ENCODE data around the gene NUDT1. TPM values are rescaled to one million over a fixed set of nuclear protein-coding genes. Genes with fewer than 3 reads are reported as not detected.

The NUDT1 gene
- total RNA-seq, 1 experiment from 2014 or later = 47.4 TPM

DNA sequence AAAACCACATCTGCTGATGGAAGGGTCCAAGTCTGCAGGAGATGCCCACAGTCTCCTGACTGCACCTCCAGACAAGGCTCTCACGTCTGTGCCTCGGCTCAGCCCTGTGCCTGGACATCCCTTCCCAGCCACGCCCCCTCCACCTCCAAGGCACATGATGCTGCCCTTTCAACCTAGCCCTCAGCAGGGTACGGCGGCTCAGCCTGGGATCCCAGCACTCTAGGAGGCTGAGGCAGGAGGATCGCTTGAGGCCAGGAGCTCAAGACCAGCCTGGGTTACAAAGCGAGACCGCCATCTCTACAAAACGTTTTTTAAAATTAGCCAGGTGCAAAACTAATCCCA, 23.6 kb upstream of the NUDT1 start:
- Histone ChIP-seq H3K9me3 (ENCODE audit: control insufficient read depth in 1 of 2, insufficient read depth in 1 of 2, low read depth in 1 of 2, low read length in 2 of 2) (no peaks in the 10 kb centered on the region), H3K4me3 (replicated peaks in 1 of 2; ENCODE audit: low read depth in 1 of 2, low read length in 2 of 2) (no peak overlapping the region), H2AFZ (ENCODE audit: low read depth, low read length, poor library complexity, severe bottlenecking) (no peak overlapping the region), H3K27ac (ENCODE audit: low read depth, low read length) (no peak overlapping the region), H3K4me1 (ENCODE audit: control insufficient read depth in 1 of 2, insufficient read depth in 2 of 2, low read length in 2 of 2) (no peaks in the 10 kb centered on the region), H3K4me2 (ENCODE audit: low read length) (no peak overlapping the region), H3K9me2 (ENCODE audit: insufficient read depth) (no peaks in the 10 kb centered on the region), H3K36me3 (ENCODE audit: control insufficient read depth in 1 of 2, insufficient read depth in 2 of 2, low read length in 2 of 2) (peaks cover 13 to 22% of the 10 kb centered on the region in 2 experiments; a peak in 3 of 4 replicates), H4K20me1 (ENCODE audit: insufficient read depth) (no peaks in the 10 kb centered on the region), H3K27me3 (ENCODE audit: insufficient read depth, low read length) (no peaks in the 10 kb centered on the region), H3K9ac (ENCODE audit: low read length) (no peak overlapping the region), H3K79me2 (ENCODE audit: insufficient read depth, low read length) (peaks cover 3% of the 10 kb centered on the region; the same call in 1 of the 2 replicates)
- ChIA-PET POLR2A (no interaction called here), CTCF (no interaction called here), RAD21 (ENCODE audit: low non-redundant PET in 1 of 2, low total read pairs in 2 of 2, uncharacterized antibody in 2 of 2, unreplicated experiment in 2 of 2) (no interaction called here)
- no peak for DNase-seq (ENCODE audit: low read depth, low spot score)
- intact Hi-C loops (cut with micrococcal nuclease) = no loop called here
- TF ChIP-seq ZBTB33 (IDR thresholded peaks at IDR 0.05; ENCODE audit: extremely low read depth, insufficient replicate concordance, low read length) = no peak
- TF ChIP-seq POLR2AphosphoS5 (IDR thresholded peaks at IDR 0.05; ENCODE audit: low read depth, low read length) = no peak
- no peak for TF ChIP-seq EGR1 (IDR thresholded peaks at IDR 0.05; ENCODE audit: low read depth)
- TF ChIP-seq SIN3A (IDR thresholded peaks at IDR 0.05; ENCODE audit: low read depth) = no peak
- TF ChIP-seq TCF7L2 (IDR thresholded peaks at IDR 0.05; ENCODE audit: borderline replicate concordance, extremely low read depth, insufficient read depth, insufficient read length) = no peak
- TF ChIP-seq JUND (IDR thresholded peaks at IDR 0.05) = no peak
- TF ChIP-seq FOSL1 (IDR thresholded peaks at IDR 0.05; ENCODE audit: low read depth) = no peak
- no peak for TF ChIP-seq ATF3 (IDR thresholded peaks at IDR 0.05)
- TF ChIP-seq ZNF274 (IDR thresholded peaks at IDR 0.05; ENCODE audit: low read depth, low read length) = no peak
- TF ChIP-seq ELF1 (IDR thresholded peaks at IDR 0.05; ENCODE audit: borderline replicate concordance, low read depth) = no peak
- no peak for TF ChIP-seq SP1 (IDR thresholded peaks at IDR 0.05; ENCODE audit: low read depth)
- TF ChIP-seq CBX3 (IDR thresholded peaks at IDR 0.05; ENCODE audit: low read depth) = no peak
- TF ChIP-seq, protein P1, sequence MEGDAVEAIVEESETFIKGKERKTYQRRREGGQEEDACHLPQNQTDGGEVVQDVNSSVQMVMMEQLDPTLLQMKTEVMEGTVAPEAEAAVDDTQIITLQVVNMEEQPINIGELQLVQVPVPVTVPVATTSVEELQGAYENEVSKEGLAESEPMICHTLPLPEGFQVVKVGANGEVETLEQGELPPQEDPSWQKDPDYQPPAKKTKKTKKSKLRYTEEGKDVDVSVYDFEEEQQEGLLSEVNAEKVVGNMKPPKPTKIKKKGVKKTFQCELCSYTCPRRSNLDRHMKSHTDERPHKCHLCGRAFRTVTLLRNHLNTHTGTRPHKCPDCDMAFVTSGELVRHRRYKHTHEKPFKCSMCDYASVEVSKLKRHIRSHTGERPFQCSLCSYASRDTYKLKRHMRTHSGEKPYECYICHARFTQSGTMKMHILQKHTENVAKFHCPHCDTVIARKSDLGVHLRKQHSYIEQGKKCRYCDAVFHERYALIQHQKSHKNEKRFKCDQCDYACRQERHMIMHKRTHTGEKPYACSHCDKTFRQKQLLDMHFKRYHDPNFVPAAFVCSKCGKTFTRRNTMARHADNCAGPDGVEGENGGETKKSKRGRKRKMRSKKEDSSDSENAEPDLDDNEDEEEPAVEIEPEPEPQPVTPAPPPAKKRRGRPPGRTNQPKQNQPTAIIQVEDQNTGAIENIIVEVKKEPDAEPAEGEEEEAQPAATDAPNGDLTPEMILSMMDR (IDR thresholded peaks at IDR 0.05 in 2 of 3, conservative IDR thresholded peaks at IDR 0.05 in 1 of 3; ENCODE audit: borderline replicate concordance in 1 of 3, insufficient read depth in 1 of 3, low read depth in 2 of 3, low read length in 2 of 3) = no peak
- no peak for TF ChIP-seq EZH2phosphoT487 (IDR thresholded peaks at IDR 0.05; ENCODE audit: borderline replicate concordance)
- TF ChIP-seq EZH2 (IDR thresholded peaks at IDR 0.05) = no peak
- no peak for TF ChIP-seq ZFX (IDR thresholded peaks at IDR 0.05)
- no peak for ATAC-seq
- BruUV-seq (replicated peaks) = no TSS peak
